GM18505 (cell line): Measurements from ENCODE around the gene USP40.

ENCODE experiments used
- ATAC-seq: cut with Tn5 transposase; IDR thresholded peaks from one replicate; pipeline ENCODE4 v1.9.1; 2021; ENCODE audit not compliant: unreplicated experiment
- POLR2A ChIP-seq: IDR thresholded peaks from 4 replicates; pipeline ENCODE4 v1.6.1; 2011; ENCODE audit warnings: borderline replicate concordance; ENCODE audit not compliant: insufficient read depth, insufficient read length; ENCODE audit errors: extremely low read depth

The USP40 gene

GRCh38 chr2:233462202-233462785 lies 104.3 kb downstream of the USP40 start:
- TF ChIP-seq POLR2A, result no peak
- no peak for ATAC-seq

GRCh38 chr2:233461481-233461891 lies 105.1 kb downstream of the USP40 start:
- ATAC-seq, result no peak
- TF ChIP-seq POLR2A, result no peak

- ATAC-seq, result no peak
Measured at GRCh38 chr2:233460726-233461441, 105.7 kb downstream of the USP40 start.

GRCh38 chr2:233459426-233459825 lies 107.2 kb downstream of the USP40 start:
- no peak for ATAC-seq
- no peak for TF ChIP-seq POLR2A

More at GRCh38 chr2:233460726-233461441, 105.7 kb downstream of the USP40 start:
- no peak for TF ChIP-seq POLR2A

GRCh38 chr2:233458826-233459225 lies 107.8 kb downstream of the USP40 start:
- no peak for ATAC-seq
- no peak for TF ChIP-seq POLR2A

GRCh38 chr2:233458031-233458610 lies 108.5 kb downstream of the USP40 start:
- ATAC-seq, result no peak
- TF ChIP-seq POLR2A, result peak; percentile 24

GRCh38 chr2:233457356-233457755 lies 109.2 kb downstream of the USP40 start:
- no peak for ATAC-seq
- no peak for TF ChIP-seq POLR2A

- ATAC-seq, result no peak
- TF ChIP-seq POLR2A, result peak; percentile 19
Measured at GRCh38 chr2:233456934-233457333, 109.6 kb downstream of the USP40 start.

- no peak for TF ChIP-seq POLR2A
- ATAC-seq, result no peak
Measured at GRCh38 chr2:233456111-233456510, 110.5 kb downstream of the USP40 start.

GRCh38 chr2:233455491-233455890 lies 111.1 kb downstream of the USP40 start:
- no peak for TF ChIP-seq POLR2A
- ATAC-seq, result no peak

GRCh38 chr2:233455006-233455405 lies 111.6 kb downstream of the USP40 start:
- no peak for ATAC-seq
- no peak for TF ChIP-seq POLR2A

GRCh38 chr2:233453916-233454315 lies 112.7 kb downstream of the USP40 start:
- TF ChIP-seq POLR2A, result no peak

GRCh38 chr2:233453111-233453915 lies 113.3 kb downstream of the USP40 start:
- no peak for TF ChIP-seq POLR2A
- no peak for ATAC-seq

More at GRCh38 chr2:233453916-233454315, 112.7 kb downstream of the USP40 start:
- ATAC-seq, result no peak

- TF ChIP-seq POLR2A, result no peak
- no peak for ATAC-seq
Measured at GRCh38 chr2:233451950-233452349, 114.6 kb downstream of the USP40 start.

GRCh38 chr2:233450864-233451575 lies 115.6 kb downstream of the USP40 start:
- ATAC-seq, result no peak
- TF ChIP-seq POLR2A, result no peak
